H1 (cell line): ENCODE measurements around the gene RDH5. TPM values are rescaled to one million over a fixed set of nuclear protein-coding genes. Genes with fewer than 3 reads are reported as not detected.

Experiments used
- BACH1 ChIP-seq: IDR thresholded peaks from 2 replicates; pipeline ENCODE4 v1.6.1; 2012; ENCODE audit warnings: low read length, improper control_type of control experiment
- CBX5 ChIP-seq: fragments of 300-800, 300-1000 bp; sonication (generic); IDR thresholded peaks from 2 replicates; pipeline ENCODE4 v1.7.1; 2016; ENCODE audit warnings: antibody characterized with exemption, low read length, low read depth
- CHD2 ChIP-seq: IDR thresholded peaks from 2 replicates; pipeline ENCODE4 v1.6.1; 2012; ENCODE audit warnings: low read length, improper control_type of control experiment
- CTCF ChIP-seq, 3 experiments: IDR thresholded peaks; 1 replicate in 2 of 3; 2 replicates in 1 of 3; pipeline versions ENCODE4 v1.5.1 to v1.6.1; 2011; ENCODE audit warnings: low read length in 3 of 3, mild to moderate bottlenecking in 3 of 3, inconsistent platforms in 2 of 3, low read depth in 1 of 3, moderate library complexity in 1 of 3; ENCODE audit not compliant: insufficient read depth in 1 of 3; ENCODE audit errors: control extremely low read depth in 1 of 3
- EGR1 ChIP-seq: IDR thresholded peaks from 2 replicates; pipeline ENCODE4 v1.6.1; 2011; ENCODE audit warnings: low read depth, low read length, borderline replicate concordance
- FOSL1 ChIP-seq: IDR thresholded peaks from 2 replicates; pipeline ENCODE4 v1.6.1; 2011; ENCODE audit warnings: mild to moderate bottlenecking, low read depth, low read length, moderate library complexity; ENCODE audit not compliant: insufficient read depth
- GTF2F1 ChIP-seq: IDR thresholded peaks from 2 replicates; pipeline ENCODE4 v1.6.1; 2012; ENCODE audit warnings: low read depth, low read length, improper control_type of control experiment, borderline replicate concordance
- HDAC2 ChIP-seq, 2 experiments: fragments of 300-600 bp in 1 of 2; sonication (generic) in 1 of 2; IDR thresholded peaks; 2 replicates each; pipeline ENCODE4 v1.6.1; 2011 to 2012; ENCODE audit warnings: low read depth in 2 of 2, low read length in 2 of 2, mild to moderate bottlenecking in 2 of 2, moderate library complexity in 2 of 2, borderline replicate concordance in 1 of 2, inconsistent platforms in 1 of 2
- HDAC6 ChIP-seq: IDR thresholded peaks from one replicate; pipeline ENCODE4 v1.7.1; 2012; ENCODE audit warnings: low read depth, mild to moderate bottlenecking, inconsistent platforms, low read length, moderate library complexity
- JUN ChIP-seq: IDR thresholded peaks from 2 replicates; pipeline ENCODE4 v1.6.1; 2011; ENCODE audit warnings: low read depth, mild to moderate bottlenecking, improper control_type of control experiment, low read length
- KDM4A ChIP-seq: IDR thresholded peaks from one replicate; pipeline ENCODE4 v1.7.1; 2012; ENCODE audit warnings: low read depth, mild to moderate bottlenecking, moderate library complexity, low read length, inconsistent platforms; ENCODE audit not compliant: severe bottlenecking
- KDM5A ChIP-seq: fragments of 200-600 bp; IDR thresholded peaks from 2 replicates; pipeline ENCODE4 v1.7.1; 2012; ENCODE audit warnings: mild to moderate bottlenecking, low read length, inconsistent platforms, mixed read lengths
- MAX ChIP-seq: IDR thresholded peaks from 2 replicates; pipeline ENCODE4 v1.6.1; 2012; ENCODE audit warnings: inconsistent platforms
- POLR2A ChIP-seq, 2 experiments: IDR thresholded peaks; 1 replicate in 1 of 2; 2 replicates in 1 of 2; pipeline ENCODE4 v1.6.1; 2011; ENCODE audit warnings: low read depth in 2 of 2, low read length in 2 of 2, mild to moderate bottlenecking in 2 of 2; ENCODE audit errors: control extremely low read depth in 1 of 2
- SP1 ChIP-seq: IDR thresholded peaks from 2 replicates; pipeline ENCODE4 v1.6.1; 2011; ENCODE audit warnings: low read depth, low read length
- SP4 ChIP-seq: IDR thresholded peaks from 2 replicates; pipeline ENCODE4 v1.6.1; 2012; ENCODE audit warnings: low read length, inconsistent platforms
- SRF ChIP-seq: IDR thresholded peaks from 2 replicates; pipeline ENCODE4 v1.6.1; 2011; ENCODE audit warnings: mild to moderate bottlenecking, low read depth, low read length, moderate library complexity
- SUZ12 ChIP-seq: fragments of 200-600 bp; sonication (generic); IDR thresholded peaks from 2 replicates; pipeline ENCODE4 v1.6.1; 2012; ENCODE audit warnings: mild to moderate bottlenecking, inconsistent platforms, low read length, moderate library complexity, mixed read lengths
- TAF7 ChIP-seq: optimal IDR thresholded peaks from 2 replicates; pipeline ENCODE3; 2011; ENCODE audit warnings: low read depth, mild to moderate bottlenecking, inconsistent platforms, low read length, moderate library complexity, borderline replicate concordance
- TBP ChIP-seq: IDR thresholded peaks from 2 replicates; pipeline ENCODE4 v1.6.1; 2011; ENCODE audit warnings: low read depth, low read length, improper control_type of control experiment
- TEAD4 ChIP-seq: IDR thresholded peaks from 2 replicates; pipeline ENCODE4 v1.6.1; 2012; ENCODE audit warnings: low read depth, low read length, inconsistent platforms, mixed read lengths
- YY1 ChIP-seq: IDR thresholded peaks from 2 replicates; pipeline ENCODE4 v1.6.1; 2011; ENCODE audit warnings: low read depth, mild to moderate bottlenecking, low read length
- polyA plus RNA-seq, 7 experiments: library from polyadenylated mRNA; depleted of rRNA in 3 of 7; stranded (reverse) in 5 of 7; unstranded in 2 of 7; fragments of >200 nt in 5 of 7; fragments of 200-250 nt in 2 of 7; gene quantifications; 1 replicate in 5 of 7; 2 replicates in 1 of 7; 4 replicates in 1 of 7; pipeline versions ENCODE4 v1.2.1 to v1.2.3, GENCODE V29; 2011 to 2013; ENCODE audit warnings: missing spikeins in 2 of 7, mixed read lengths in 2 of 7
- total RNA-seq: library from RNA; stranded (reverse); fragmentation: NEBNext Ultra II Directional; extraction: Animal tissue kit (Norgen Biotek cat#: 25700); gene quantifications from 2 replicates; pipeline ENCODE4 v1.2.1, GENCODE V29; 2021

The RDH5 gene
- total and polyA plus RNA-seq, 2 of the 8 experiments (the other 6 are each of a cell fraction or from before 2014, with no cell fraction given) = 4.2 to 6.0 TPM

GRCh38 chr12:55715833-55716581 lies 4.2 kb upstream of the RDH5 start, which contains the start of gene BLOC1S1 (continued):
- TF ChIP-seq SUZ12 (no peak), SP4 (peak; percentile 99), FOSL1 (no peak), MAX (peak; percentile 84), CBX5 (no peak), TAF7 (no peak), TEAD4 (no peak), KDM4A (peak; percentile 18), CTCF (IDR thresholded peaks at IDR 0.05; ENCODE audit: control extremely low read depth in 1 of 3, insufficient read depth in 1 of 3, low read depth in 1 of 3, low read length in 3 of 3) (no peak), HDAC6 (no peak), BACH1 (no peak), HDAC2 (IDR thresholded peaks at IDR 0.05; ENCODE audit: borderline replicate concordance in 1 of 2, low read depth in 2 of 2, low read length in 2 of 2) (peak in 1 of 2 experiments; percentile 97; a peak in 2 of 4 replicates), CHD2 (peak; percentile 20; the same call in 1 of the 2 replicates), EGR1 (0 out of 2 replicates have a peak, but pooled peaks have one; percentile 38), TBP (peak; percentile 31; the same call in 1 of the 2 replicates), GTF2F1 (peak; percentile 82; the same call in 1 of the 2 replicates), SRF (no peak), SP1 (peak; percentile 74), YY1 (0 out of 2 replicates have a peak, but pooled peaks have one; percentile 28), POLR2A (IDR thresholded peaks at IDR 0.05; ENCODE audit: control extremely low read depth in 1 of 2, low read depth in 2 of 2, low read length in 2 of 2) (peak; percentile 2 to 64), JUN (no peak), KDM5A (peak; percentile 95)
